ENCODE measurements around the gene GBE1.

DNA sequence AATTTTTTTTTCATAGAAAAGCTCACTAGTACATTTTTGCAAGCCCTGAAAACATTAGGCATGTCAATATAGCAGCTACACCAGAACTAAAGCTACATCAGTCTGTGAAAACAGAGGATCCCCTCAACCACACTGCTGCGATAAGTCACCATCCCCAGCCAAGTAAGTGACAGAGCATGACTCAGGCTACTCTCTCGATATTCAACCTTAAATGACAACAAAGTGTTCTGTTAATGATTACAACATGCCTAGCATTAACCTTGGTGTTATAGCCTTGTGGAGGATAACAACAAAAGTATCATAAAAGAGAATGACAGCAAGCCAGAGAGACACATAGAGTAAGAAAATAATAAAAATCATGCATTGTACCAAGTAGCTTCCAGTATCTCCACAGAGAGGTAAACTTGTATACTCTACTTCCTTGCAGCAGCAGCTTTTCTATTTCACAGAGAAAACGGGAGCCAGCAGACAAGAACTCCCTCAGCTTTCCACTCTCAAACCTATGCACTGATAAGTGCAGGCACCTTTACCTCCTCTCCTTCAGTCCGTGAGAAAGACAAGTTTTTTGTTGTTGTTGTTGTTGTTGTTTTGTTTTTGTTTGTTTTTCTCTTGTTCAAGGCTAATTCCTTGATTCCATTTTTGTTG, 76.6 kb downstream of the GBE1 start:
- TF ChIP-seq, protein P1, sequence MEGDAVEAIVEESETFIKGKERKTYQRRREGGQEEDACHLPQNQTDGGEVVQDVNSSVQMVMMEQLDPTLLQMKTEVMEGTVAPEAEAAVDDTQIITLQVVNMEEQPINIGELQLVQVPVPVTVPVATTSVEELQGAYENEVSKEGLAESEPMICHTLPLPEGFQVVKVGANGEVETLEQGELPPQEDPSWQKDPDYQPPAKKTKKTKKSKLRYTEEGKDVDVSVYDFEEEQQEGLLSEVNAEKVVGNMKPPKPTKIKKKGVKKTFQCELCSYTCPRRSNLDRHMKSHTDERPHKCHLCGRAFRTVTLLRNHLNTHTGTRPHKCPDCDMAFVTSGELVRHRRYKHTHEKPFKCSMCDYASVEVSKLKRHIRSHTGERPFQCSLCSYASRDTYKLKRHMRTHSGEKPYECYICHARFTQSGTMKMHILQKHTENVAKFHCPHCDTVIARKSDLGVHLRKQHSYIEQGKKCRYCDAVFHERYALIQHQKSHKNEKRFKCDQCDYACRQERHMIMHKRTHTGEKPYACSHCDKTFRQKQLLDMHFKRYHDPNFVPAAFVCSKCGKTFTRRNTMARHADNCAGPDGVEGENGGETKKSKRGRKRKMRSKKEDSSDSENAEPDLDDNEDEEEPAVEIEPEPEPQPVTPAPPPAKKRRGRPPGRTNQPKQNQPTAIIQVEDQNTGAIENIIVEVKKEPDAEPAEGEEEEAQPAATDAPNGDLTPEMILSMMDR (IDR thresholded peaks at IDR 0.05), result no peak
- TF ChIP-seq POLR2A (IDR thresholded peaks at IDR 0.05), result no peak
